Hepatocyte (in vitro differentiated cells): ENCODE measurements around the gene UNC119. TPM values are rescaled to one million over a fixed set of nuclear protein-coding genes. Genes with fewer than 3 reads are reported as not detected.

Experiments
- DNase-seq: peaks from one replicate; pipeline ENCODE4 v3.0.0-alpha.2; 2016; ENCODE audit warnings: low spot score
- H2AFZ ChIP-seq: fragments of 200-600 bp; sonication (generic); 2 replicates; pipeline ENCODE4 v1.6.0; 2016; ENCODE audit warnings: antibody characterized with exemption, mild to moderate bottlenecking
- H3K27ac ChIP-seq: fragments of 200-600 bp; sonication (generic); 2 replicates; pipeline ENCODE4 v1.5.1; 2016; ENCODE audit warnings: mild to moderate bottlenecking
- H3K27me3 ChIP-seq: fragments of 200-600 bp; sonication (generic); 2 replicates; pipeline ENCODE4 v1.6.1; 2016
- H3K36me3 ChIP-seq: fragments of 200-600 bp; sonication (generic); replicated peaks from 2 replicates; pipeline ENCODE4 v1.5.1; 2016; ENCODE audit warnings: low read depth; ENCODE audit not compliant: insufficient read depth
- H3K4me1 ChIP-seq: fragments of 200-600 bp; sonication (generic); 2 replicates; pipeline ENCODE4 v1.5.1; 2016; ENCODE audit warnings: mild to moderate bottlenecking, moderate library complexity; ENCODE audit not compliant: insufficient read depth
- H3K4me2 ChIP-seq: fragments of 200-600 bp; sonication (generic); 2 replicates; pipeline ENCODE4 v1.6.0; 2016
- H3K4me3 ChIP-seq: fragments of 200-600 bp; sonication (generic); 2 replicates; pipeline ENCODE4 v1.5.1; 2016; ENCODE audit warnings: mild to moderate bottlenecking
- H3K79me2 ChIP-seq: fragments of 200-600 bp; sonication (generic); 2 replicates; pipeline ENCODE4 v1.6.0; 2017; ENCODE audit warnings: mild to moderate bottlenecking
- H3K9me2 ChIP-seq: fragments of 200-600 bp; sonication (generic); replicated peaks from 2 replicates; pipeline ENCODE4 v1.6.0; 2017; ENCODE audit warnings: mild to moderate bottlenecking; ENCODE audit not compliant: insufficient read depth
- H3K9me3 ChIP-seq: fragments of 200-600 bp; sonication (generic); 2 replicates; pipeline ENCODE4 v1.5.1; 2016; ENCODE audit warnings: low read depth, mild to moderate bottlenecking
- H4K20me1 ChIP-seq: fragments of 200-600 bp; sonication (generic); 2 replicates; pipeline ENCODE4 v1.6.0; 2016; ENCODE audit warnings: mild to moderate bottlenecking; ENCODE audit not compliant: insufficient read depth, poor library complexity, severe bottlenecking
- CTCF ChIP-seq: fragments of 200-600 bp; sonication (generic); IDR thresholded peaks from 2 replicates; pipeline ENCODE4 v1.5.1; 2016; ENCODE audit warnings: antibody characterized with exemption, mild to moderate bottlenecking; ENCODE audit not compliant: poor library complexity
- EZH2 ChIP-seq: fragments of 200-600 bp; sonication (generic); IDR thresholded peaks from 2 replicates; pipeline ENCODE4 v1.6.1; 2016; ENCODE audit warnings: antibody characterized with exemption, mild to moderate bottlenecking, borderline replicate concordance
- EZH2phosphoT487 ChIP-seq: fragments of 200-600 bp; sonication (generic); IDR thresholded peaks from one replicate; pipeline ENCODE4 v1.6.1; 2018; ENCODE audit warnings: antibody characterized with exemption, mild to moderate bottlenecking, low read depth, moderate library complexity; ENCODE audit not compliant: unreplicated experiment, severe bottlenecking
- WGBS: methylation state at CpG from one replicate; pipeline ENCODE4 v1.1.6; 2016; ENCODE audit warnings: low lambda C conversion rate; ENCODE audit errors: missing lambda C conversion rate; 5-methylcytosine and 5-hydroxymethylcytosine counted together
- polyA plus RNA-seq: library from polyadenylated mRNA; unstranded; fragments of >200 nt; fragmentation: Nextera tagmentation; extraction: Ambion mirVana; gene quantifications from 2 replicates; pipeline ENCODE4 v1.2.1, GENCODE V29; 2016
- total RNA-seq: library from RNA; depleted of rRNA; stranded (reverse); fragments of >200 nt; gene quantifications from 2 replicates; pipeline ENCODE4 v1.2.3, GENCODE V29; 2014

UNC119 gene
- total and polyA plus RNA-seq, 2 experiments from 2014 or later, result 68.1 to 87.6 TPM

GRCh38 chr17:28511858-28512461 lies 40.5 kb downstream of the UNC119 start:
- no peak for DNase-seq
- TF ChIP-seq CTCF (no peak), EZH2 (no peak), EZH2phosphoT487 (no peak)
- H3K9me3 ChIP-seq, result no peaks in the 10 kb centered on the region
- no peaks in the 10 kb centered on the region for H3K9me2 ChIP-seq
- WGBS, result 85% methylated on average over 3 of the region's 3 CpGs
- no peak overlapping the region for H2AFZ ChIP-seq
- no peak overlapping the region for H3K27ac ChIP-seq
- H3K36me3 ChIP-seq, result no peaks in the 10 kb centered on the region
- no peaks in the 10 kb centered on the region for H3K27me3 ChIP-seq
- no peaks in the 10 kb centered on the region for H3K4me1 ChIP-seq
- H4K20me1 ChIP-seq, result no peaks in the 10 kb centered on the region
- no peaks in the 10 kb centered on the region for H3K79me2 ChIP-seq
- no peak overlapping the region for H3K4me3 ChIP-seq
- H3K4me2 ChIP-seq, result no peak overlapping the region

GRCh38 chr17:28509789-28510188 lies 42.6 kb downstream of the UNC119 start:
- TF ChIP-seq CTCF (no peak), EZH2phosphoT487 (no peak), EZH2 (no peak)
- no peaks in the 10 kb centered on the region for H3K9me3 ChIP-seq
- H3K4me2 ChIP-seq, result no peak overlapping the region
- WGBS, result 80% methylated on average over 6 of the region's 7 CpGs
- no peaks in the 10 kb centered on the region for H3K27me3 ChIP-seq
- no peaks in the 10 kb centered on the region for H3K79me2 ChIP-seq
- H3K27ac ChIP-seq, result no peak overlapping the region
- no peaks in the 10 kb centered on the region for H3K9me2 ChIP-seq
- H2AFZ ChIP-seq, result no peak overlapping the region
- no peaks in the 10 kb centered on the region for H4K20me1 ChIP-seq
- H3K4me1 ChIP-seq, result no peaks in the 10 kb centered on the region
- DNase-seq, result no peak
- no peaks in the 10 kb centered on the region for H3K36me3 ChIP-seq
- no peak overlapping the region for H3K4me3 ChIP-seq

- H2AFZ ChIP-seq, result no peak overlapping the region
Measured at GRCh38 chr17:28508211-28508724, 44.2 kb downstream of the UNC119 start.

More at GRCh38 chr17:28508211-28508724, 44.2 kb downstream of the UNC119 start:
- no peak for DNase-seq
- Histone ChIP-seq H3K9me3 (no peaks in the 10 kb centered on the region), H3K9me2 (no peaks in the 10 kb centered on the region), H3K4me1 (no peaks in the 10 kb centered on the region), H3K79me2 (no peaks in the 10 kb centered on the region), H3K27ac (no peak overlapping the region), H3K27me3 (no peaks in the 10 kb centered on the region), H3K4me2 (no peak overlapping the region), H3K4me3 (no peak overlapping the region), H3K36me3 (no peaks in the 10 kb centered on the region), H4K20me1 (no peaks in the 10 kb centered on the region)
- no peak for TF ChIP-seq CTCF
- WGBS, result 92% methylated on average over 11 of the region's 11 CpGs
